Measurements from ENCODE around the gene SEL1L2.

Gene SEL1L2

GRCh38 chr20:13878566-13878965, 111.8 kb downstream of the SEL1L2 start:
- no peak overlapping the region for H3K4me3 ChIP-seq (ENCODE audit: low read length, poor library complexity, severe bottlenecking)
- no peak overlapping the region for H3K9ac ChIP-seq (ENCODE audit: low read depth, low read length, poor library complexity, severe bottlenecking)
- H3K79me2 ChIP-seq (ENCODE audit: insufficient read depth, low read length), result no peaks in the 10 kb centered on the region
- H3K9me3 ChIP-seq (ENCODE audit: insufficient read depth, low read depth, low read length), result no peaks in the 10 kb centered on the region; the same call in 1 of the 2 replicates
- no peaks in the 10 kb centered on the region for H3F3A ChIP-seq (ENCODE audit: low read depth)
- no peaks in the 10 kb centered on the region for H3K4me1 ChIP-seq (ENCODE audit: insufficient read depth, low read length, poor library complexity, severe bottlenecking)
- no peaks in the 10 kb centered on the region for H4K20me1 ChIP-seq (ENCODE audit: insufficient read depth, low read length, poor library complexity, severe bottlenecking)
- no peak overlapping the region for H2AFZ ChIP-seq (ENCODE audit: low read length)
- no peak overlapping the region for H3K4me2 ChIP-seq (ENCODE audit: low read depth, low read length, poor library complexity, severe bottlenecking)
- TF ChIP-seq CTCF (conservative IDR thresholded peaks at IDR 0.05; ENCODE audit: low read length) (no peak), EZH2phosphoT487 (IDR thresholded peaks at IDR 0.05; ENCODE audit: borderline replicate concordance) (no peak)
- no peaks in the 10 kb centered on the region for H3K36me3 ChIP-seq (ENCODE audit: insufficient read depth, low read length)
- no peaks in the 10 kb centered on the region for H3K27me3 ChIP-seq (ENCODE audit: insufficient read depth, low read length, poor library complexity, severe bottlenecking)
- no peaks in the 10 kb centered on the region for H3K9me2 ChIP-seq (replicated peaks; ENCODE audit: low read depth, low read length)

- Histone ChIP-seq H2AFZ (ENCODE audit: low read length) (no peak overlapping the region), H3K27me3 (ENCODE audit: insufficient read depth, low read length, poor library complexity, severe bottlenecking) (no peaks in the 10 kb centered on the region), H3K9me3 (ENCODE audit: insufficient read depth, low read depth, low read length) (no peaks in the 10 kb centered on the region; the same call in 1 of the 2 replicates), H3K4me1 (ENCODE audit: insufficient read depth, low read length, poor library complexity, severe bottlenecking) (no peaks in the 10 kb centered on the region), H4K20me1 (ENCODE audit: insufficient read depth, low read length, poor library complexity, severe bottlenecking) (no peaks in the 10 kb centered on the region), H3K9me2 (replicated peaks; ENCODE audit: low read depth, low read length) (no peaks in the 10 kb centered on the region), H3K4me2 (ENCODE audit: low read depth, low read length, poor library complexity, severe bottlenecking) (no peak overlapping the region), H3K36me3 (ENCODE audit: insufficient read depth, low read length) (no peaks in the 10 kb centered on the region), H3K9ac (ENCODE audit: low read depth, low read length, poor library complexity, severe bottlenecking) (no peak overlapping the region), H3K4me3 (ENCODE audit: low read length, poor library complexity, severe bottlenecking) (no peak overlapping the region), H3K79me2 (ENCODE audit: insufficient read depth, low read length) (no peaks in the 10 kb centered on the region), H3F3A (ENCODE audit: low read depth) (no peaks in the 10 kb centered on the region)
- TF ChIP-seq CTCF (conservative IDR thresholded peaks at IDR 0.05; ENCODE audit: low read length) (no peak), EZH2phosphoT487 (IDR thresholded peaks at IDR 0.05; ENCODE audit: borderline replicate concordance) (no peak)
Measured at GRCh38 chr20:13877793-13878192, 112.6 kb downstream of the SEL1L2 start.

- Histone ChIP-seq H4K20me1 (ENCODE audit: insufficient read depth, low read length, poor library complexity, severe bottlenecking) (no peaks in the 10 kb centered on the region), H2AFZ (ENCODE audit: low read length) (no peak overlapping the region)
Measured at GRCh38 chr20:13875265-13875811, 115.1 kb downstream of the SEL1L2 start.

More at GRCh38 chr20:13875265-13875811, 115.1 kb downstream of the SEL1L2 start:
- no peaks in the 10 kb centered on the region for H3K9me2 ChIP-seq (replicated peaks; ENCODE audit: low read depth, low read length)
- no peaks in the 10 kb centered on the region for H3K27me3 ChIP-seq (ENCODE audit: insufficient read depth, low read length, poor library complexity, severe bottlenecking)
- no peaks in the 10 kb centered on the region for H3K4me1 ChIP-seq (ENCODE audit: insufficient read depth, low read length, poor library complexity, severe bottlenecking)
- H3K36me3 ChIP-seq (ENCODE audit: insufficient read depth, low read length), result no peaks in the 10 kb centered on the region
- no peaks in the 10 kb centered on the region for H3F3A ChIP-seq (ENCODE audit: low read depth)
- H3K4me2 ChIP-seq (ENCODE audit: low read depth, low read length, poor library complexity, severe bottlenecking), result no peak overlapping the region
- TF ChIP-seq CTCF (conservative IDR thresholded peaks at IDR 0.05; ENCODE audit: low read length) (no peak), EZH2phosphoT487 (IDR thresholded peaks at IDR 0.05; ENCODE audit: borderline replicate concordance) (no peak)
- H3K4me3 ChIP-seq (ENCODE audit: low read length, poor library complexity, severe bottlenecking), result no peak overlapping the region
- no peaks in the 10 kb centered on the region; the same call in 1 of the 2 replicates for H3K9me3 ChIP-seq (ENCODE audit: insufficient read depth, low read depth, low read length)
- no peaks in the 10 kb centered on the region for H3K79me2 ChIP-seq (ENCODE audit: insufficient read depth, low read length)
- H3K9ac ChIP-seq (ENCODE audit: low read depth, low read length, poor library complexity, severe bottlenecking), result no peak overlapping the region
